Stimulated activated naive CD4-positive, alpha-beta T cell treated with Interleukin-2 at 50 U/mL for 16 hours (primary cell): ENCODE measurements around the gene ADGRB3.

Source experiments
- DNase-seq: peaks from one replicate; lab custom pipeline; 2025; lab: John Stamatoyannopoulos, UW

The ADGRB3 gene

DNA sequence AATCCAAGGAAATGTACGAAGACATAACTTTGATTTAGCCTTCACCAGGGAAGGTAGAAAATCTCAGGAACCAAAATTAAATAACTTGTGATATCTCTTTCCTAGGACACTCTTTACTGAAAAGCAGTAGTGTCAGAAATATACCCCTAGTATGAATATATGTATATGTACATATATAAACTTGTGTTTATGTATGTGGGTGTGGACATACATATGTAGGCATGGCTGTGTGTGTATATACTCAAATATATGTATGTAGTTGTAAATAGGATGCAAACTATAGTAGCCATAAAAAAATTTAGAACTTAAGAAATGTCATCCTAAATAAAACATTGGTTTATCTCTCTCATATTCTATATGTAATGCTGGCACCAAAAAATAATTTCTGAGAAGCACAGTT is 500.8 kb downstream of the ADGRB3 start:
- DNase-seq: no peak

DNA sequence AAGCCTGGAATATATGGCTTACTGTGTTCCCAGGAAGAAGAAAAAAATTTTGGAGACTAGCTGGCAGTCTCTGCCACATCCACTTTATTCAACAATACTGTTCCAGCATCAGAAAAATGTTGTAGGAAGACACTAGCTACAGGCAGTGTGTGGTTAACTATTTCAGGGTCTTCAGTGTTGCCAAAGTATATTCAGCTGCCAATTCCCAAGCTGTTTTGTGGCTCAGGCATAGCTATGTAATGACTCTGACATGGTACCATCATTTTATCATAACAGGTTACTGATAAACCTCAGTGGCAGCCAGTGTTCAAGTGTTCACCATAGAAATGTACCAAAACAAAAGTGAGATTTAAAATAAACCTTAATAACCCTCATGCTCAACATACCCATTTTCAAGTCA is 503.1 kb downstream of the ADGRB3 start:
- no peak for DNase-seq

DNA sequence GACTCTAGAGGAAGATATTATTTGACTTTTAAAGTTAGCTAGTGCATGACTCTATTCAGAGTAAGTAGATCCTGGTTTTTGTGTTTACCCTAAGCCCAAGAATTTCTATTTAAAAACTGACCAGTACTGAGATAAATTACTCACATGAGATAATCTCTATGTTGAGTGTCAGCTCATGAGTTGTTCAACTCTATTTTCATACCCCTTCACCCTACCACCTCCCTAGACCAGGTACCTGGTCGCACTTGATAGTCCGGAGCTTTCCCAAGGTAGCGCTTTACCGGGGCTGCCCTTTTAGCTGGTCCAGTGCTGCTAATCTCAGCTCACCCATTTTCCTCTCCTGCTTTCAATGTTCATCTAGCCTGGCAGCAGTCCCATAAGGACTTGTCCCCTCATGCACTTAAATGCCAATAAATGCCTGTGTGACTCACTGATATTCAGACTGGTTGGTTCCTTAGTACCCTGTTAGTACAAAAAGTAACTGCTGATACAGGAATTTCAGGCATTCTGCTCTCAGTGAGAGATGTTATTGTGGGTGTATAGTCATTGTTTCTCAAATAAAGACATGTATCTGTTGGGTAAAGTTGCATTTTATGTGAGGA is 503.9 kb downstream of the ADGRB3 start:
- DNase-seq: no peak

DNA sequence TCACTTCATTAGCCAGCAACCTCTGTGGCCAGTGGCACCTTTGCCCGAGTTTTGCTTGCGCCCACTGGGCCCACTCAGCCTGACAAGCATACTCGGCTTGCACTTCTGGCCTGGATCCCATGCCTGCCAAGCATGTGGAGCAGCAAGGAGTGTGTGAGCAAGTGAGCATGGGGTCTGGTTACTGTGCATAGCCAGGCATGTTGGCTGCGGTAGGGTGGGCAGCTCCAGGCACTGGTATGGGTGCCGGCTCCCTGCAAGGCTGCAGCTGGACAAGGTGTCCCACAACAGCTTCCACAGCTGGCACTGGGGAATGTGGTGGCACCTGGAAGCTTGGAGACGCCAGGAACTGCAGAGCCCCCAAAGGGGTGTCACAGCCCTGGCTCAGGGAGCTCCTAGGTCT is 510.0 kb downstream of the ADGRB3 start:
- no peak for DNase-seq

DNA sequence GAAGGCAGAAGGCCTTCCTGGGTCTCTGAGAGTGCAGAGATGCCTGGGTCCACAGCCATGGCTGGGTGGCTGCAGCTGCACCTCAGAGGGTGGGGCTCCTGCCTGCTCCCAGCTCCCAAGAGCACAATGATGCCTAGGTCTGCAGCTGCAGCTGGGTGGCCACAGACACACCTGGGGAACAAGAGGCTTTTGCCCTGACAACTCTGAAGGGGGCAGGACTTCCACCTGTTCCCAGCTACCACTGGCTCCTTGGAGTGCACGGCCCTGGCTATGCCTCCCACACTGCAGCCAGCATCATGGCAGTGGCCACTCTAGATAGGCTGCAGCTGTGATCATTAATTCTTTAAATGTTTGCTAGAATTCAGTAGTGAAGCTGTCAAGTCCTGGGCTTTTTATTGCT is 511.3 kb downstream of the ADGRB3 start:
- no peak for DNase-seq

DNA sequence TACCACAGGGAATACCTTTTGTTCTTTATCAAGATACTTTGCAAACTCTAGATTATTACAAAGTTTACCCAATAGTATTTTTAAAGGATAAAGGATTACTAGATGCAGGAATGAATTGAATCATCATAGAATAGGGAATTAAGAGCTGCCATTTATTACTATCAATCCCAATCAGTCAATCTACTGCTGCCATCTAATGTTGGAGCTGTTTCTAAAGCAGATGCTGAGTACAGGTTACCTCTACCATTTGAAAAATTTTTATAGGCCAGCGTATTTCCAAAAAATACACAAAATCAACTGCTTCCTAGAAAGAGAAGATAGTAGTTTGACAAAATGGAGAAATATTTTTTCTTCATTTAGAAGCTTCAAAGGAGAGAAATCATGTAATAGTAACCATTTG is 520.4 kb downstream of the ADGRB3 start:
- no peak for DNase-seq

DNA sequence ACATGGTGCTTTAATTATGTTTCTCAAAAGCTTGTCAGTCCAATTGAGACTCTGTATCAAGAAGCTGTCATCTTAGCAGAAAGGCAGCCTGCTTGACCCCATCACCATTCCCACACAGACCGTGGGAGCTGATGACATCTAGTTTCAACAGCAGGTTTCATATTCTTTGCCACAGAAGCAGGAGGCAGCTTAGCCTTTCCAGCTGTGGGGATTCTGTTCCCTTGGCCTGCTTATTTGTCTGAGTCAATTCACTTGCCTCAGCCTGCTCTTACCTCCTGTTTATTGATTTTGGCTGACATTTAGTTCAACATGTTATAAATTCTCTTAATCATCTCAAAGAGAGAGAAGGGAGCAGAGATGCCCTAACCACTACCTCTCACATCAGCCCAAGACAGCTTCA is 527.7 kb downstream of the ADGRB3 start:
- DNase-seq: no peak

DNA sequence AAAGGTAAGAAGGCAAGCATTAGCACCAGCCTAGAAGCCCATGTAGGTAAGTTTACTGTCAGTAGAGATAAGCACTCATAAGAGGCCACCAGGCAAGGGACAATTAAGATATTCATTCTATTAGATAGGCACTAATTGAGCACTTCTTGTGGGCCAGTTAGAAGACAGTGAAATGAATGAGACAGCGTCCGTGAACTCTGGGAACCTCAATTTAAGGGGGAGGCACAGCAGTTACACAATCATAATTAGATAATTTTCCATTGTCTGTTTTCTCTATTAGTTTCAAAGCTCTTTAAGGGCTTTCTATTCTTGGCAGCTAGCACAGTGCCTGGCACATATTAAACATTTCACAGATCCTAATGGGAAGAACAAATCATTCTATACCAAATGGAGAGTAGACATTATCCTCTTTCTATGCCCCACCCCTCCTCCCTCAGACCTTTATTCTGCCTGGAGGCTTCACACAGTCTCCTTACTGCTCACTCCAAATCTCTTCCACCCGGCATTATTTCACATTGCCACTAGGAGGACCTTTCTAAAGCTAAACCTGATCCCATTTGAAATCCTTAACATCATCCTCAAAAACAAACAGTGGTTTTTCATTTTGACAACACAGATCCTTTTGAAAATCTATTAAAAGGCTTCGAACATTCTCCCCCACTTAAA is 529.6 kb downstream of the ADGRB3 start:
- no peak for DNase-seq

DNA sequence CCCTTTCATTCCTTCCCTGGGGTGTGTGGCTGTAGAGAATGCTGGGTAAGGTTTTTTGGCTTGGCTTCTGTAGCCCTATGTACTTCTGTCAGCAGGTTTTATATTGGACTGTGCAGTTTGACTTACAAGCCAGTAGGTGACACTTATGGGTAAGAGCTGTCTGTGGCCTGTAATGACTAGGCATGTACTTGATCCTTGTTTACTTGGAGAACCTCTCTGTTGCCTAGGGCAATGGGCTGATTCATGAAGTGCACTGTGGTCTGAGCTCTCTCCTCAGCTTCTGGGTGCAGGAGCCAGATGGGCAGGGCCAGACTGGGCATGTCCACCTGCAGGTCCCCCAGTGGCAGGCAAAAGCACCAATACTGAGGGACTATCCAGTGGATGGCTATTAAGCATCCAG is 544.6 kb downstream of the ADGRB3 start:
- DNase-seq: no peak

DNA sequence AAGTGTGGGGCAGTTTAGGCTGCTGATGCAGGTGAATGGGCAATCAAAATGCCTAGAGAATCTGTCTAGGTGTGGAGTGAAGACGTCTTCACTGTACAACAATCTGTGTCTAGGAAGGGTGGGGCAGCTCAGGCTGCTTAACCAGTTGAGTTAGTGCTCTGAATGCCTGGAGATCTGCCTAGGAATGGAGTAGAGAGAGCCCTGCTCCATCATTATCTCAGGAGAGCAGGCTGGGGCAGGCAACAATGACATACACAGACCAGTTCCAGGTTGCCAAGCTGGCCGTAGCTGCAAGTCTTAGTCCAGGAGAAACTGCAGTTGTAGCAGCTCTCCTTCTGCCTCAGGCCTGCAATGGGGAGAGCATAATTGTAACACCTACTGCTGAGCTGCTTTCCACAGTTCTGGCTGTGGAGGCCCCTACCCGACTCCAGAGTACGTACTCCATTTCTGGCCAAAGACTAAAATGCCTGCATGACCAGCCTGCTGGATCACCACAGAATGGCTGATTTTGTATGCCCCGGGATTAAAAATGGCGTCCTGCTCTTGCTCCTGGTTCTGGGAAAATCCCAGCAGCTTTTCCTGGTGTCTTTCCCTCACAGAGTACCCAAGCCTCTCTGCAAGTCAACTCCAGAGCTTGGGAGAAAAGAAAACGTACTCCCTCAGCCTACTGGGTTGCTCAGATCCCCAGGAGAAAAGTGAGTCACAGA is 545.4 kb downstream of the ADGRB3 start:
- DNase-seq: no peak

DNA sequence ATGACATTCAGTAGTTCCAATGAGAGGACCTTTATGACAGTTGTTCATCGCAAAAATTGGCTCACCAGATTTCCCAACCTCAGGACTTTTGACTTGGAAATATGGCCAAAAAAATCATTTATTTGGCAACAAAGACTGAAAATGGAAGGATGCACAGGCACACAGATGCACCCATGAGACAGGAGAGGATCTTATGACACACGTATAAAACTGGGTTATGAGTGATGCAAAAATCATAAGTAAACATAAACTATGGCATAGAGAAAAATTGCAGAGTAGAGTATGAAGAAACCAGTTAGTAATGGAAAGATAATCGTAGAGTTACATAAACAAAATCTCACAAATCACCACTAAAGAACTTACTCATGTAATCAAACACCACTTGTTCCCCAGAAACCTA is 546.9 kb downstream of the ADGRB3 start:
- no peak for DNase-seq

DNA sequence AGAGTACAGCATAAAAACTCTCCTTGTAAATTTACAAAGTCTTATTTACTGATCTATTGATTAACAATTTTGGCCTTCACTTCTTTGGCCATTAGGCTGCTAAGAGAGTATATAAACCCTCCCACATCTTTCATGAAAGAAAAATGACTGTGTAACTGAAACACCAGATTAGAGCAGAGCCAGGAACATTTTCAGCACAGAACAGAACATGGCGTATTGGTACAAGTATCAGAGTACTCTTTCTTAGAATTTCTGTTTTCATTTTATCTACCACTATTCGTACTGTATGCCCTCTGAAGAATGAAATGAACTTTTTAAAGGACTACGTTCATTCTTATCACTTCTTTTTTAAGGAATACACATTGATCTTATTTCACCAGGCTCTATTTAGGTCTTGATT is 550.2 kb downstream of the ADGRB3 start:
- no peak for DNase-seq

DNA sequence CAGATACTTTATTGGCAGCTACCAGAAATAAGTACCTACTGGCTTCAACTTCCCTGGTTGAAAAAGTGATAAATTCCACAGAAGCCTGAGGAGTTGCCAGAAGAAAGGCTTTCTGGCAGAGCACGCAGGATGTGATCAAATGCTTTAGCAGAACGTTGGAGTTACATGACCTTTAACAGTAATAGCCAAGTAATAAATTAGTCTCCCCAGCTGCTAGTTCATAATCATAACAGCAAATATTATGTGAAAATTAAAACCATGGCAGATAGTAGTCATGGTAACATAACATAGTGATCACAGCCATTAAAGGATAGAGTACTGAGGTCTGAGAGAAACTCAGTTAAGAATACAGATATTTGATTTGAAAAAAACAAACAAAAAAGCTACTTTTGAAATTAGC is 567.7 kb downstream of the ADGRB3 start:
- DNase-seq: no peak

DNA sequence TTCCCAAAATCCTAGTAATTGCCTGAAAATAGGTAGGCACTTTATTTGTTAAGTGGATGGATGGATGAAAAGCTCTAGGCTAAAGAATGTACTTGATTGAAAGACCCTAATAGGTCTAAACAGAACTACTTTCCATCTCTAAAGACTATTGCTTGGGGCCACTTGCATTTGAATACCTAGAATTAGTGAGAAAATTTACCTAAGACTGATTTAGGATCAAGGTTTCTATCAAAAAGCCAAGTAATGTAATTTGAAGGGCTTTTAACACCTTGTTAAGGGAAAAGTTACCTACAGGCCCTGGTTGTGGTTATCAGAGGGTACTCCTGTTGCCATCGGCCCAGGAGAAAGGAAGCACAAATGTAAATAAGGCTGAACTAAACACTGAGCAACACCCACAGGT is 581.0 kb downstream of the ADGRB3 start:
- no peak for DNase-seq

DNA sequence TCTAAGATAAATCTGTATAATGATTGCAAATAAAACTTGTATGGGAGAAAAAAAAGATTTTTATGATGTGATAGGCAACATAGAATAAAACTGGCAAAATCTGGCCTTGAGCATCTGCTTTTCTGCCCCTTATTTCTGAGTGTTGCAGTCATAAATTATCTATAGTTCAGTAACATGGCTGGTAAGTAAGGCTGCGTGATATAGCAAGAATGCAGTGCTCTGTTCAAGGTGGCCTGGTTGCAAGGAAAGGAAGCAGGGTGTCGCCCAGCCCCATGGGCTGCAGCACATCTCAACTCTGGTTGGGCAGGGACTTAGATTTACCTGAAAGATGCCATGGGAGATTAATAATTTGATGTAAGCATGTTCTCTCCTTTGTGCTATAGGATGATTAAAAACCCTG is 582.3 kb downstream of the ADGRB3 start:
- no peak for DNase-seq

DNA sequence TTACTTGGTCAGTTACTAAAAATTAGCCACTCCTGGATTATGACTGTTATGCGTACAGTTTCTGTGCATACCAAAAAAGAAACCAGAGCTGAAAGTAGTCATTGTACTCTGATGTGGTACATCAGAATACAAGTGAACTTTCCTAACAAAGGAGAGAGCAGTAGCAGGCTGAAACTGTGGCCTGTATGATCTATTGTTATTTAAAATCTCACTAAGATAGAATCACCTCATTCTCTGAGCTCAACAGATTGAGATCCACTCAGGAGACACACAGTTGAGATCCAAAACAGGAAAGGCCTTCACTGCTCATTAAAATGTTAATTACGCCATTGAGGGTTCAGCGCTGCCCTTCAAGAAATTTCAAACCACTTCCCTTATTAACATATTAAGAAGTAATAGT is 585.3 kb downstream of the ADGRB3 start:
- DNase-seq: no peak

DNA sequence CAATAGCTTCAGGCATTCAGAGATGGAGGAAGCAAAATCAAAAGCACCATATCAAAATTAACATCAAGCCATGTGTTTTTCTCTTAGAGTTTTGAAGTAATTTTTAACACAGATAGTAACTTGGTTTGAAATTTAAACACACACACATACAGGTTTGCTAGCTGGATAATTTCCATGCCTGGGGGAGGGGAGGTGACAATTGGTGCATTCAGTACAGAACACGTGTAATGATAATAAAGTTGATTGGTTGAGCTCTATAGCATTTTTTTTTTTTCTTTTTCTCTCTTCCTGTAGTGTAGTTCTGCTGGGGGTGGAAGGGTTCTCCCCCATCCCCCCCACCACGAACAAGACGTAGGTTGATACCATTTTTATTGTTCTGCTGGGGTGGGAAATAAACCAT is 596.9 kb downstream of the ADGRB3 start:
- DNase-seq: no peak

DNA sequence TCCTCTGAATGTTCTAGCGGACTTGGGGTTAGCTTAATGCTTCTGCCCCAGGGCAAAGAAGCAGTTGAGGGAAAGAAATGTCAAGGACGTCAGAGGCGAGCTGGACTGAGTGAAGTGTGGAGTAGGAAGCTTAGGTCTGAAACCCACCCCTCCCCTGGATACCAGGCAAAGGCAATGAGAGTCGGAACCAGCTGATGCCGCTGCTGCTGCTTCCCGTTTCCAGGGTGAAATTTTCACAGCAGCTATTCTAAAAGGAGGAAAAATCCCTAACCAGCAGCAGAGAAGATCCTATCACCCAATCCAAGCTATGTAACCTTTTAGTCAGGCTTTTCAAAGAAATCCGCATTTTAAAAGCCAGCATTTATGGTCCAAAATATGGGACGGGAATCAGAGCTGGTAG is 597.4 kb downstream of the ADGRB3 start:
- no peak for DNase-seq

DNA sequence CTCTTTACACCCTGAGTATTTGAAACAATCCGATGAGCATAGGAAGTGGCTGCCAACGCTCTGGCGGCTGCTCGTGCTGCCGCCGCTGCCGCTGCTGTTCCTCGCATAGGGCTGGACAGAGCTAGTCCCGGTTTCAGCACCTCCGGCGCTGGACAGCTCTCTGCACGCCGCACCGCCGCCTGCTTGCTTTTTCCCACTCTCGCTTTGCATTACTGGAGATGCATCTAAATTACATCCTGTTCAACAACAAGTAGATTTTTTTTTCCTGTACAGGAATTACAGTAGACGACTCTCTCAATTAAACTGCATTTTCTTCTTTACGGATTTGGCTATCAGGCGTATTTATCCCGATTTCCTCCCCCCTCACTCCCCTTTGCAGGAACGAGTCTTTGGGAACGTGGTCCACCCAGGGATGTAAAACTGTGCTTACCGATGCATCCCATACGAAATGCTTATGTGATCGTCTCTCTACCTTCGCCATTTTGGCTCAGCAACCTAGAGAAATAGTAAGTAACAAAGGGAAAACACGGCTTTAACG is 597.9 kb downstream of the ADGRB3 start:
- no peak for DNase-seq

DNA sequence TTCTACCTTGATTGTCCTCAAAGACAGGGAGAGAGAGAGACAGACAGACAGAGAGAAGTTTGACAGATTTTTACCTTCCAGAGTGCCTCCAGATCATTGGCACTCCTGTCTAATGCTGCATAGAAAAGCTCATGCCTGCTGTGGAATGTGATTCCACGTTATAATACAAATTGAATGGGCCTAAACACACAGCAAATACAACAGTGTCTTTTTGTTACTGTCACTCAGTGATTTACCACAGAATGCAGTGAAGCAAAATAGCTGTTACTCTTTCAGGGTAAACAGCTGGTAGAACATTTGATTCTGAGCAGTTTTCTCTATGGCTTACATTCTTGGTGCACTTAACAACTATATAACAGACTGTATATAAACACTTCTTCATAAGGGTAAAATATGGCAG is 603.0 kb downstream of the ADGRB3 start:
- DNase-seq: no peak

DNA sequence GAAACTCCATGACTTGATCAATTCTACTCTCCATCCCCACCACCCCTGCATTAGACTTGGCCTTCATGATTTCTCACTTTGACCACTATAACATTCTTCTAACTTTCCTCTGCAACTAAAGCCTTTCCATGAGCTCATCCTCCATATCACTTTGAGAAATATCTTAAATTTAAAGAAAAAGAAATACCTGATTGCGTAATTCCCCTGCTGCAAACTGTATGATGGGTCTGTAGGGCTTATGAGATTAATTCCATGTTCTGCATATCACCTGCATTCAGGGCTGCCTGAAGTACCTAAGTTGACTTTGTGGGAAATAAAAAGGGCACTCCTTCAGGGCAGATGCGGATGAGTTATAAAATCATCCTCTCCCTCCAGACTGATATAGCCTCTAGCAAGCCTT is 611.9 kb downstream of the ADGRB3 start:
- DNase-seq: no peak

DNA sequence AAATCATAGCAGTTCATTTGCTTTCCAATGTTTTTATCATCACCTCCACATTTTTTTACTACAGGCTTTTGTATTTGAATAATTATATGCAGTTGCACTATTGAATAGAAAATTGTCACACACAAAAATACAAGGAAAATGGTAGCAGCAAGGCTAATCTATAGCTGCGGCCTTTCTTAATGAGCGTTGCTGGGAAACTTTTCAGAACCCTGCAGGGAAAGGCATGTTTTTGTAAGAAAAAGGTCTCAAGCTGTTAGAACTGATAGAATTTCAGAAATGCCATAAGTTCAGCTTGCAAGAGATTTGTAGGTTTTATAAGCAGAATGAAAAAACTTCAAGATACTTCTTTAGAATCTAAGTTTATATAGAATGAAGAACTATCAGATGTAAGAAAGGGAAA is 625.9 kb downstream of the ADGRB3 start:
- no peak for DNase-seq

DNA sequence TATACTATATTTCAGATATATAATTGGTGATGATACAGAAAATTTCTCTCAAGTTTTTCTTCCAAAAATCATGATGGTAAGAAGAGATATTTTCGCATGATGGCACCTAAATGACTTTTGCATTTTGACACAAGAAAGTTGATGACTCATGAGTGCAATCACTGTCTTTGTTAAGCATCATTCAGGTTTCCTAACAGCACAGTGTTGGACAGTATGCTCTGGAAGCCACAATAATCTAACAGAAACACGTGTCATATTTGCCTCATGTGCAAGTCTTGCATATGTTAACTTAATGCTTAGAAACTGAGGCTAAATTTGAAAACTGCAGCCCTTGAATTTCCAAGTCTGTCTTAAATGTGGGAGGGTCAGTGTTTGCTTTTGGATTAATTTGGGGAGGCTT is 628.2 kb downstream of the ADGRB3 start:
- DNase-seq: no peak
